ENCODE data around the gene SLC9A4. TPM values are rescaled to one million over a fixed set of nuclear protein-coding genes. Genes with fewer than 3 reads are reported as not detected.

SLC9A4 gene, protein sequence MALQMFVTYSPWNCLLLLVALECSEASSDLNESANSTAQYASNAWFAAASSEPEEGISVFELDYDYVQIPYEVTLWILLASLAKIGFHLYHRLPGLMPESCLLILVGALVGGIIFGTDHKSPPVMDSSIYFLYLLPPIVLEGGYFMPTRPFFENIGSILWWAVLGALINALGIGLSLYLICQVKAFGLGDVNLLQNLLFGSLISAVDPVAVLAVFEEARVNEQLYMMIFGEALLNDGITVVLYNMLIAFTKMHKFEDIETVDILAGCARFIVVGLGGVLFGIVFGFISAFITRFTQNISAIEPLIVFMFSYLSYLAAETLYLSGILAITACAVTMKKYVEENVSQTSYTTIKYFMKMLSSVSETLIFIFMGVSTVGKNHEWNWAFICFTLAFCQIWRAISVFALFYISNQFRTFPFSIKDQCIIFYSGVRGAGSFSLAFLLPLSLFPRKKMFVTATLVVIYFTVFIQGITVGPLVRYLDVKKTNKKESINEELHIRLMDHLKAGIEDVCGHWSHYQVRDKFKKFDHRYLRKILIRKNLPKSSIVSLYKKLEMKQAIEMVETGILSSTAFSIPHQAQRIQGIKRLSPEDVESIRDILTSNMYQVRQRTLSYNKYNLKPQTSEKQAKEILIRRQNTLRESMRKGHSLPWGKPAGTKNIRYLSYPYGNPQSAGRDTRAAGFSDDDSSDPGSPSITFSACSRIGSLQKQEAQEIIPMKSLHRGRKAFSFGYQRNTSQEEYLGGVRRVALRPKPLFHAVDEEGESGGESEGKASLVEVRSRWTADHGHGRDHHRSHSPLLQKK
- not detected for polyA plus RNA-seq (ENCODE audit: insufficient read length)

DNA sequence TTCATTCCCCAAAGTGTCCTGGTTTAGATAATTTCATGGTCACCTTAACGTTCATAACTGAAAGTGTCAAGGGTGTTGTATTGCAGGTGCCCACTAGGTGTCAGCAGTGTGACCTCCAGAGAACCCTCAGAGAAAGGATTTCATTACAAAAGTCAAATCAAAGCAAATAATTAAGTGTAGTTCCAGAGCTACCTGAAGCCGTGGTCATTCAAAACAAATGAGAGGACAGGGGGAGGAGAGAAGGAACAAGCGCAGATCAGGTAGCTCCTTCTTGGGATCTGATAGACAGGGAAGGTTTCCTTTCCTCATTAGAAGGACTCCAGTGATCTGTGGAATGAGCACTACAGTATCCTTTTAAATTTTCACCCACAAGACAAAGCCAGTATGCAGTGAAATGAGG lies at the start of gene SLC9A4:
Gene SLC9A4 (plus strand): TSS at position 207 of the 400 bp plus-strand sequence. CDS start 534 bp downstream, outside the sequence.
- no peak for DNase-seq (ENCODE audit: low read depth)

DNA sequence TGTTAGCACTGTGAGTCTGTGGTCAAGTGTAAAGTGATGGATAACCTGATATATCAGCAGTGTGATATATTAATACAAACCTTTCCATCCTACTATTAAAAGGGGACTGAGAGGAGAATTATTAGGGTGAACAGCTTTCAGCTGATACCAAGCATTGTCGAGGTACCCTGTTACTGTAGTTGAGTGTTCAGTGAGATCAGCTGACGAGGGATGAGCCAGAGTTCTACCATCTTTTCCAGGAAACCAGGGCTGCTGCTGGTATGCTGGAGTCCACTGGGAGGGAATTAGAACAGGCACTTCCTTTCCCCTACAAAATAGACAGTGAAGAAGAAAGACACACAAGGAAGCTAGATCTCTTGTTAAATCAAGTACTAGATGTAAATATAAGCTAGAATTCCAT lies 49.7 kb upstream of the SLC9A4 start:
- no peak for DNase-seq (ENCODE audit: low read depth)

DNA sequence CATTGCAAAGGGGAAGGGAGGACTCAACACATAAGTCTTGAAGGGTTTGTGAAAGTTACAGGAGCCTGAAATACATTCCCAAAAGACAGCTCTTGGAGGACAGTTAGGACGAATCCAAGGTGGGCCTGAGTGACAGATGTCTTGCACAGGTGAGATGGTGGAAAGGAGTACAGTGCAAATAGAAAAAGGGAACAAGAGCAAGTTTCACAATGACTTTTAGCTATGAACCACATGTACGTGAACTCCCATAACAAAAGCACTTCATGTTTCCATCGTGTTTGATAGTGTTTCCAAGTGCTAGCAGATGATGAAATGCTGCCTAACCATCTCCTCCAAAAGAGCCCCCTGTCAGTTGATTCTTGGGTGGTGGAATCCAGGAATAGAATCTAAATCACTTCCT lies 48.3 kb upstream of the SLC9A4 start:
- DNase-seq (ENCODE audit: low read depth), result no peak

DNA sequence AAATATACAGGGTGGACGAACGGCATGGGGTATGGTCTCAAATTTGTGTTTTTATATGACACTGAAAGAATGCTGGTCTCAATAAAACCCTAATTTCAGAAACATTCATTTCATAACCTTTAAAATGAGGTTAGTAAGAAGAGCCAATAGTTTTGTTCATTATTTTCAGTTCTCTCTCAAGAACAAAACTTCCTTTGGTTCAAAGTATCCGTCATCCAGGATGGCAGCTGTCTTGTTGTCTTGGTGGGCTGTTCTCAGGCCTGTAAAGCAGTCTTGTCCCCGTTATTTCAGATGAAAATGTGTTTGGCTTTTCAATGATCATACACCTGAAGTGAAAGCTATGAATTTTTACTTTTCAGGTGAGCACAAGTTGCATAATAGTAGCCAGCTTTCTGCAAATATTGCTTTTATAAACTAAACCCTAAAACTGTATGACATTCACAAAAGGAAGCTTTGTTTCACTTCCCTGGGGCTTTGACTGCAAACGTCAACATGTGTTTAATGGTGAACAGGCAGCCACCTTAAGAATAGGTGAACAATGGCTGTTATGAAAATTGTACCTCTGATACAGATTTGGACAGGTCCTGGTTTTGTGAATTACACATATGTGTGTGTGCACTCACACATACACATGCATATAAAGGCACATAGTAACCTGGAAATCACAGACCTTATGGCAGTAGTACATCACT lies 47.4 kb upstream of the SLC9A4 start:
- no peak for DNase-seq (ENCODE audit: low read depth)

DNA sequence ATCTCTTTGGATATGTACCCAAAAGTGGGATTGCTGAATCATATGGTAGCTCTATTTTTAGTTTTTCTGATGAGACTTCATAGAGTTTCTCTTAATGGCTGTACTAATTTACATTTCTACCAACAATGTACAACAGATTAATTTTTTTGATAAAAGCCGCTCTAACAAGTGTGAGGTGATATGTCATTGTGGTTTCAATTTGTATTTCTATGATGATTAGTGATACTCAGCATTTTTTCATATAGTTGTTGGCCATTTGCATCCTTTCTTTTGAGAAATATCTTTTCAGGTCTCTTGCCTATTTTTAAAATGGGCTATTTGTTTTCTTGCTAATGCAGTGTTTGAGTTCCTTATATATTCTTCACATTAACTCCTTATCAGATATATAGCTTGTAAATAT lies 45.8 kb upstream of the SLC9A4 start:
- DNase-seq (ENCODE audit: low read depth), result no peak

DNA sequence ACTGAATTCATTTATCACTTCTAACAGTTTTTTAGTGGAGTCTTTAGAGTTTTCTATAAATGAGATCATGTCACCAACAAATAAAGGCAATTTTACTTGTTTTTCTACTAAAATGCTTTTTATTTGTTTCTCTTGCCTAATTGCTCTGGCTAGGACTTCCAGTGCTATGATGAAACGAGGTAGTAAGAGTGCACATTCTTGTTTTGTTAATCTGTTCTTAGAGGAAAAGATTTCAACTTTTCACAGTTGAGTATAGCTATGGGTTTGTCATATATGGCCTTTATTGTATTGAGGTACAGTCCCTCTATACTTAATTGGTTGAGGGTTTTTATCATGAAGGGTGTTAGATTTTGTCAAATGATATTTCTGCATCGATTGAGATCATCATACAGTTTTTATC lies 44.5 kb upstream of the SLC9A4 start:
- no peak for DNase-seq (ENCODE audit: low read depth)

DNA sequence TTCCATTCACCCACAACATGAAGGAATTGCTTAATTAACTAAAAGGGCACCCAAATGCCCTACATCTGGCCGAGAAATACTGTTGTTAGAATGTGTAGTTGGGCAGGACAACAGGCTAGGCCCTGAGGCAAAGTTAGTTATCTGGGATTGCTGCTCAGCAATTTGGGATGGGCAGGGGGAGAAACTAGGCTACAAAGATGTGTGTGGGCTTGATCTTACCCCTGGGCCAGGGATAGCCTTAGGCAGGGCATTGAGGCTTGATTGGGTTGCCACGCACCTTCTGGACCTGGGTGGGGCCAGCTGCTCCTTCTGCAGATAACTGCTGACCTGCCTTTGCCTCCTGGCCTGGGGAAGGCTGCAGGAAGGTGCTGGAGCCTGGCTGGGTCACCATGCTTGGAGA lies 40.6 kb upstream of the SLC9A4 start:
- DNase-seq (ENCODE audit: low read depth), result no peak

DNA sequence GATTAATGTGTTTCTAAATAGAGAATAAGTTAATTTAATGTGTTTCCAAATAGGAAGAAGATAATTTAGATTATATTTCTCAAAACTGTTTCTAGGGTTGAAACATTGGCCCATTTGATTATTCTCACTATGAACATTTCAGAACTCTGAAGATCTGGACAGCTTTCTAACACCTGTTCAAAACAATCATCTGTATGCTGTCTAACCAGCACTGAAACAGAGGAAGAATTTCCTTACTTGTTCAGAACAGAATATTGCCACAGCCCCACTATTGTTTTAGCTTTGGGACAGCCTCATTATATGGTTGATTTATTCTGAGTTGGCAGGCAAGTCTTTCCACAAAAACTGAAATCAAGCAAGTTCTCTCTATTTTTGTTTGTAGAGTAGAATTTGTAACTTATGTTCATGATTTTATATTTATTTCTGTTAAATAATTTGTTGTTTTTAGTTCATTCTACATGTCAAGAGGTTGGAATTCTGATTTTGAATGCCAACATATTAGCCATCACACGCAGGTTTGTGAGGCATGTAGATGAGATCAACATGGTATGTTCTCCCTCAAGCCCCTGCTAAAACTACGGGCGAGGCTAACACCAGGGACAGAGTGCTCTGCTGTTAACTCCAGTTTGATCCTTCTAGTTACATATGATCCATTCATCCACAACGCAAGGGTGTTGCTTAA lies 38.9 kb upstream of the SLC9A4 start:
- no peak for DNase-seq (ENCODE audit: low read depth)

DNA sequence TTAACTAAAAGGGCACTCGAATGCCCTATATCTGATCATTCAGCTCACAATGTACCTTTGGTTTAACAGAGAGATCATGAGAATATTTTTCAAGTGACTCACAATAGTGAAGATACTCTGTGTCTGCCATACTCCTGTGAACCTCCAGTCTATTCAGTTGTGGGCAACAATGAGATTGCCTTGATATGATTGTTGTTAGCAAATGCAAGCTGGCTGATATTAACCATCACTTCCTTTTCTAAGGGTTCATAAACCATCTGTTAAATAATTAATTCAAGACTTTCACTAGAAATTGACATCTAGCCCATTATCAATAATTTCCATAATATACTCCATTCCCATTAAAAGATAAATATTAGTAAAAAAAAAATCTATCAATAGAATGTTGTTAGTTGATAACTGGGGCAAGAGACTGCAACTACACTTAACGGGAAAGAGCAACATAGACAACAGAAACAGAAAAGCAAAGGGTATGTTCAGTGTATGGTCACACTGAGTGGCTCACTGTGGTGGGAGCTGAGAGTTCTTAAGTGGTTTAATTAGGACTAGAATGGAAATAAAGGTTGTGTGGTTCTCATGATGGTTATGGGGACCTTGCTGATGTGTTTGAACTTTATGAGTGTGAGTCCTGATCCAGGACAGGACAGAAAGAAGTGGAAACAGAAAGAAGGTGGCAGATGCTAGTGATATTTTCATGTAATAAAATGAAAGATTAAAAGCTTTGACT lies 38.2 kb upstream of the SLC9A4 start:
- DNase-seq (ENCODE audit: low read depth), result no peak

DNA sequence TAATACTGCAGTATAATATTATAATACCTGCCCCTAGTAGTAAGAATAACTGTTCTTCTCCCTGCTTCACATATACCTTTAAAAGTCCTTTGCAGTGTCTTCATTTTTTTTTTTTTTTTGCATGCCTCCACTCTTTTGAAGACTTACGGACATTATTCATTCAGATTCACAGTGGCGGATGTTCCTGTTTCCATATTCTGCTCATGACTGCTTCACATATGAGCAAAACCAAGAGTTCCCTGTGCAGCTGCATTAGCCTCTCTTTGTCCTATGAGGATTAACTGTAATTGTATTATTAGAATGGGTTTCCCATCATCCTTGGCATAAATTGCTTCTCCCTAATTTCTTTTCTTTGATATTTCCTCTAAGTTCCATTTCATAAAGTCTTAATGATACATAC lies 37.3 kb upstream of the SLC9A4 start:
- DNase-seq (ENCODE audit: low read depth), result no peak

DNA sequence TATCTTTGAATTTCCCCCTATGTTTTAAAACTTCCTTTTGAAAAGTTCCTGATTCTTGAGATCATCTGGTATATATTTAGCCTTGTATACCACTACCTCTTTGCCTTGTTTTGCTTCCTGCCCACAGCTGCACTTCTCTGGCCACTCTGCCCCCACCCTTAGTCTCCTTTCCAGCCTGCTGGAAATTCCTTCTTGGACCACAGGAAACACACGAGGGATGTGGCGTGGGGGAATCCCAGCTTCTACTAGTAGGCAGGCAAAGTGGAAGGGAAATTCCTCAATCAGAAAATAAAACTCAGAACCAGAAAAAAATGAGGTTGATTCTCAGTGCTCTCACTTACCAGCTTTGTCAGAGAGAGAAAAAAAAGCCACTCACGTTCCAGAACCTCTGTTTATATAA lies 36.7 kb upstream of the SLC9A4 start:
- DNase-seq (ENCODE audit: low read depth), result no peak

DNA sequence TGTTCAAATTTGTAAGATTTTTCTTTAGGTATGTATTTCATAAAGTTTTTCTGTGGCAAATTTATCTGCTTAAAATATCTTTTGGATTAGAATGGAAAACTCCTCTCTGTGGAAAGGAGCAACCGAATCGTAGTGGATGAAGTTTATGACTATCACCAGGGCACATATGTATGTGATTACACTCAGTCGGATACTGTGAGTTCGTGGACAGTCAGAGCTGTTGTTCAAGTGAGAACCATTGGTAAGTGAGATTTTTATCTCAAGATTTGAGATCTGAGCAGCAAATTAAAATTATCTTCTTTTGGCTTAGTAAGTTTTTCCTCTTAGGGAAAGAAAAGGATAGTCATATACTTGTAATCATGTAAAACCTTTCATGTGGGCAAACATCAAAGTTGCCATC lies 35.9 kb upstream of the SLC9A4 start:
- DNase-seq (ENCODE audit: low read depth), result no peak

DNA sequence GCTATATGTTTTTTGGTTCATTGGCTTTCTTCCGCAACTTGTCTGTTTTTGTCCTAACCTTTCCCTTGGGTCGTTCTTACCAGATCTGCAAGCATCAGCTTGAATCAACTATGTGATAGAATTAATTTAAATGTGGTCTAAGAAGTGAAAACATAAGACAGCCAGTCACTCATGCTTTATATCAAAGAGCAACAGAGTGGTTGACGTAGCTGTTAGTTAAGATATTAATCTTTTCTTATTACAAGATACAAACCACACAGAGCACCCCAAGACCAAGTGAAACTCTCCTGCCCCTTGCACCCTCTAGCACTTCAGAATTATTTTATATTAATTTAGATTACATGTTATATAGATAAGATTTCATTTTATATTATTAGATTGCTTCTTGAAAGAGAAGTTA lies 34.9 kb upstream of the SLC9A4 start:
- no peak for DNase-seq (ENCODE audit: low read depth)

DNA sequence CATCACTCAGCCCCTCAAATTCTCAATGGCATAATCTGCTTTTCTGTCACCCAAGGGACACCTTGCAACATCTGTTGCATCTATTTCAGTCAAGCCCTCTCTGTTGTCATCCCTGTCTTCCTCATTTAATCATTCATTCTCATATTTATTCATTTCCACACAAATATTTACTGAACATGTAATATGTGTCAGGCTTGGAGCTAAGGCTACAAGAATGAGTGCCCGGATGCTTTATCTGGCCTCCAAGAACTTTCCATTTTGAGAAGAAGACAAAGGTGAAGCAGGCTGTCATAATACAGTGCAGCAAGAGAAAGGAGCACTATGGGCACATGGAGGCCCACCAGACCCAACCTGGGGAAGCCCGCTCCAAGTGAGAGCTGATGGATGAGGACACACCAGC lies 34.4 kb upstream of the SLC9A4 start:
- DNase-seq (ENCODE audit: low read depth), result no peak

DNA sequence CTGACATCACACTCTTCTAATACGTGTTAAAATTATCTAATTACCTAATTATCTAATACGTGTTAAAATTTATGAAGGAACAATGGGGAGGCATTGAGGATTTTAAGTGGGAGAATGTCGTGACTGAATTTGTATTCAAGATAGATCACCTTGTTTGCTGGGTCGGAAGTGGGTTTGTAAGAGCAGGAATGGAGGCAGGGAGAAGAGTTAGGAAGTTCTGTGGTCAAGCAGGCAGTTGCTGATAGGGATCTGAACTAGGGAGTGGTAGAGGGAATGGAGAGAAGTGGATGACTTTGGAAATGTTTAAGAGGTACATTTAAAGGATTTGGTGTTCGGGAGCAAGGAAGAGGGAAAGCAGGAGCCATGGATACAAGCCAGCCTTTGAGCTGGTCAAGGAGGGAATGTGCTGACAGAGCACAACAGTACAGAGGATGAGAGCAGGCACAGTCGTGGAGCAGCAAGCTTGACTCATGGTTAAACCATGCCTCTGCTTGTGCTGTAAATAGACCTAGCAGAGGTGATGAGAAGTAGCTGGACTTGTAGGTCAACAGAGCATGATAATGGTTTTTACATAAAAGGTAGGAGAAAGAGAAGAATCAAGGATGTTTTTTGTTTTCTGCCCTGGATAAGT lies 33.8 kb upstream of the SLC9A4 start:
- no peak for DNase-seq (ENCODE audit: low read depth)

DNA sequence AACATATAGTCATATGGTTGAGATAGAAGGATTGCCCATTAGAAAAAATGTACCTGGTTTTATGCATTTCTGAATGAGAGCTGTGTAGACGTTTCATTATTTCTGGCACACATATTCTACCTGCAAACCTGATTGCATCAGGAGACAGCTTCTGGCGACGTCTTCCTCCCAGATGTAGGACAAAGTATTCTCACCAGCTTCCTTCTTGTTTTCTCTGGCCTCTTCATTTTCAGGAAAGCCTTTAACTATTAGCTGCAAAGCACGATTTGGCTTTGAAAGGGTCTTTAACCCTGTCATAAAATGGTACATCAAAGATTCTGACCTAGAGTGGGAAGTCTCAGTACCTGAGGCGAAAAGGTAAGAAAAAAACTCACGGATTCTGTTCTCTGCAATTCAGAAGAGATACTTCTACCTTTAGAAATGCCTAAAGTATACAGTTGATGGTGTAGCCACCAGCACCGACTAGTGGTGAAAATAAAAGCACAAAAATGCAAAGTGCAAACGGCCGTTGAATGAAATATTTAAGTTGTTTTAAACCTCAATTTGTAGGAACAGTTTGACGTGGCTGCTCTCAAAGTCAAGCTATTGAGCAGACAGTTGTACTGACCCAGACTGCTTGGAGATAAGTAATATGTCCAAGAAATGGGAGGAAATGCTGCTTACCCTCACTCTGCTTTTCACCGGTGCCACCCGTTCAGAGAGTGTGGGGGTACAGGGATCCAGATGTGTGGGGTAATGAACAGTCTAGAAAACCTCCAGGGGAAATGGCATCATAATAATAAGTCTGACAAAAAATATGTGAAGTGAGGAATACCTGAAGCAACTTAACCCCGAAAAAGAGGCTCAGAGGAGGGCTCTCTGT lies 29.8 kb upstream of the SLC9A4 start:
- no peak for DNase-seq (ENCODE audit: low read depth)

DNA sequence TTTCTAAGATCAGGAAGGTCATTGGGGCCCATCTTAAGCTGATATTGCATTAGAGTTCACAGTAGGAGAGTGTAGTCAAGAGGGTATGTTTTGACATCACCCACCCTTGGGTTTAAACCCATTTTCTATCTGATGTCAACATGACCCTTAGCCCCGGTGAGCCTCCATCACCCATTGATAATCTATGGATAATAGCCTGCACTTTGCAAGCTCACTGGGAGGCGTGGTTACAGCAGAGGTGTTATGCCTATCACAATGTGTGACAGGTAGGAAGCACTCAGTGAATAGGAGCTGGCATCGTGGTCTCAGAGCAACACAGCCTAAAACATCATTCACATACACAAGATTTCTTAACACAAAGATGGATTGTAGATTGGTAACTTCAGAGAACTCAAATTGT lies 28.8 kb upstream of the SLC9A4 start:
- DNase-seq (ENCODE audit: low read depth), result no peak

DNA sequence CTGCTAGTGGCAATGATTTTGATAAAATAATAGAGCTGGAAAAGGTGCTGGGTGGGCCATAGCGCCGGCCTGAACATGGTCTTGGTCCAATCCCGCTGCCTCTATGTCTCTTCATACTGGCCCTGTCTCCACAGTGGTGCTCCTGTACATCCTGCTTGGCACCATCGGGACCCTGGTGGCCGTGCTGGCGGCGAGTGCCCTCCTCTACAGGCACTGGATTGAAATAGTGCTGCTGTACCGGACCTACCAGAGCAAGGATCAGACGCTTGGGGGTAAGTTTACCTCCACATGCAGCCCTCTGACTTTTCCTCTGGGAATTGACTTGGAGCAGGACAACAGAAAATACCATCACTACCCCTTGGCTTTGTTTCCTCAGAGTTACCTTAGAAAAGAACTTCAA lies 26.1 kb upstream of the SLC9A4 start:
- no peak for DNase-seq (ENCODE audit: low read depth)

DNA sequence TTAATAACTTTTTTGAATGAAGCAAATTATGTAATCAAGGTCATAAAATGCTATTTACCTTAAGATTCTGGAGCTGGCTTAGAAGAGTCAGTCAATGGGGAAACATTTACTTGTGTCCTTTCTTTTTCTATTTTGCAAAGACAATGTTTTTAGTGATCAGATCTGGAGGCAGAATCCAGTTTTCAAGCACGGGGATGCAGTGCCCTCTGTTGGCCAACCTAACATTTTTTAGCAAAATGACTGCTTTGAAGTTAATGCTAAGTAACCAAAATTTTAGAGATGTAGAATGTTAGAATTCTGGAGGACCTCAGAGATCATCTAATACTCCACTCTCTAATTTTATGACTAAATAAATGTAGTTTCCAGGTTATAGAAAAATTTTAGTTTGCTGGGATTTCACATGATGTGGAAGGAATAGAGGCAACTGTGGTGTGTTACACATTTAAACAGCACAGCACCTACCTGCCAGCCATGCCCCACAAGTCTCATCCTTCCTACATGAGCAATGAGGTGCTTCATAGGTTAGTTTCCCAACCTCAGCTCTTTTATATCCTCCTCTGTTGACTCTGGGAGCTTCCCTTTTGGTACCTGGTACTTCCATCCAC lies 23.6 kb upstream of the SLC9A4 start:
- no peak for DNase-seq (ENCODE audit: low read depth)
